Keratinocyte (primary cell): Measurements from ENCODE around the gene DDX60.

Experiments used
- EZH2 ChIP-seq: IDR thresholded peaks from one replicate; pipeline ENCODE4 v1.6.1; 2012; ENCODE audit warnings: inconsistent platforms, mild to moderate bottlenecking, low read length, moderate library complexity
- TF ChIP-seq, protein P1 (sequence below), 3 experiments: IDR thresholded peaks in 1 of 3; conservative IDR thresholded peaks in 1 of 3; optimal IDR thresholded peaks in 1 of 3; 2 replicates in 2 of 3; 3 replicates in 1 of 3; pipeline versions ENCODE3 to v1.5.1; 2011; ENCODE audit warnings: low read length in 3 of 3, mild to moderate bottlenecking in 3 of 3, moderate library complexity in 2 of 3, control low read depth in 1 of 3, inconsistent platforms in 1 of 3; ENCODE audit not compliant: insufficient read depth in 2 of 3; ENCODE audit errors: extremely low read depth in 1 of 3

- TF ChIP-seq, protein P1, sequence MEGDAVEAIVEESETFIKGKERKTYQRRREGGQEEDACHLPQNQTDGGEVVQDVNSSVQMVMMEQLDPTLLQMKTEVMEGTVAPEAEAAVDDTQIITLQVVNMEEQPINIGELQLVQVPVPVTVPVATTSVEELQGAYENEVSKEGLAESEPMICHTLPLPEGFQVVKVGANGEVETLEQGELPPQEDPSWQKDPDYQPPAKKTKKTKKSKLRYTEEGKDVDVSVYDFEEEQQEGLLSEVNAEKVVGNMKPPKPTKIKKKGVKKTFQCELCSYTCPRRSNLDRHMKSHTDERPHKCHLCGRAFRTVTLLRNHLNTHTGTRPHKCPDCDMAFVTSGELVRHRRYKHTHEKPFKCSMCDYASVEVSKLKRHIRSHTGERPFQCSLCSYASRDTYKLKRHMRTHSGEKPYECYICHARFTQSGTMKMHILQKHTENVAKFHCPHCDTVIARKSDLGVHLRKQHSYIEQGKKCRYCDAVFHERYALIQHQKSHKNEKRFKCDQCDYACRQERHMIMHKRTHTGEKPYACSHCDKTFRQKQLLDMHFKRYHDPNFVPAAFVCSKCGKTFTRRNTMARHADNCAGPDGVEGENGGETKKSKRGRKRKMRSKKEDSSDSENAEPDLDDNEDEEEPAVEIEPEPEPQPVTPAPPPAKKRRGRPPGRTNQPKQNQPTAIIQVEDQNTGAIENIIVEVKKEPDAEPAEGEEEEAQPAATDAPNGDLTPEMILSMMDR (optimal IDR thresholded peaks at IDR 0.05 in 1 of 3, IDR thresholded peaks at IDR 0.05 in 1 of 3, conservative IDR thresholded peaks at IDR 0.05 in 1 of 3; ENCODE audit: extremely low read depth in 1 of 3, insufficient read depth in 2 of 3, low read length in 3 of 3), result no peak
- no peak for TF ChIP-seq EZH2
These were observed 39.0 kb downstream of the DDX60 start for GRCh38 chr4:168279556-168279955.
